HG03432 (cell line): Measurements from ENCODE around the gene HNRNPA1L2.
"Not testable (repeated sequence)": the region's sequence is repeated elsewhere in the genome, so short reads cannot be mapped to it uniquely, and the experiment has no call there.

Experiments used
- ATAC-seq: cut with Tn5 transposase; IDR thresholded peaks from one replicate; pipeline ENCODE4 v1.9.1; 2021; ENCODE audit warnings: mild to moderate bottlenecking, moderate library complexity; ENCODE audit not compliant: unreplicated experiment

The HNRNPA1L2 gene

GRCh38 chr13:52644108-52644507 is 1.9 kb downstream of the HNRNPA1L2 start:
- no peak for ATAC-seq

- no peak for ATAC-seq
Measured at GRCh38 chr13:52646967-52647366, 4.7 kb downstream of the HNRNPA1L2 start.

GRCh38 chr13:52650731-52651130 is 8.5 kb downstream of the HNRNPA1L2 start:
- ATAC-seq: no peak

- ATAC-seq: peak; percentile 14
Measured at GRCh38 chr13:52651897-52652195, 9.6 kb downstream of the HNRNPA1L2 start.

- peak; percentile 97 for ATAC-seq
Measured at GRCh38 chr13:52652196-52652979, 10.2 kb downstream of the HNRNPA1L2 start, which contains the start of gene SUGT1. Gene SUGT1 (plus strand): TSS chr13:52652836. CDS start chr13:52652921, 85 bp downstream.

- peak; percentile 35 for ATAC-seq
Measured at GRCh38 chr13:52652980-52653303, 10.7 kb downstream of the HNRNPA1L2 start.

- no peak for ATAC-seq
Measured at GRCh38 chr13:52659340-52659739, 17.1 kb downstream of the HNRNPA1L2 start.

GRCh38 chr13:52664272-52664671 is 22.0 kb downstream of the HNRNPA1L2 start:
- no peak for ATAC-seq

- no peak for ATAC-seq
Measured at GRCh38 chr13:52665325-52665724, 23.1 kb downstream of the HNRNPA1L2 start.

GRCh38 chr13:52669677-52670076 is 27.4 kb downstream of the HNRNPA1L2 start:
- ATAC-seq: no peak

- ATAC-seq: no peak
Measured at GRCh38 chr13:52670726-52671125, 28.5 kb downstream of the HNRNPA1L2 start.

- ATAC-seq: no peak
Measured at GRCh38 chr13:52673465-52673864, 31.2 kb downstream of the HNRNPA1L2 start.

- ATAC-seq: no peak
Measured at GRCh38 chr13:52677823-52678222, 35.6 kb downstream of the HNRNPA1L2 start.

GRCh38 chr13:52685806-52686205 is 43.6 kb downstream of the HNRNPA1L2 start:
- not testable (repeated sequence) for ATAC-seq

- no peak for ATAC-seq
Measured at GRCh38 chr13:52686376-52686775, 44.1 kb downstream of the HNRNPA1L2 start.
